Activated T-cell treated with anti-CD3 and anti-CD28 coated beads, Interleukin-2, amount 50 U/mL, for 24 hours (primary cell): Measurements from ENCODE around the gene FHL2.

Source experiments
- DNase-seq: peaks from one replicate; pipeline ENCODE4 v3.0.0-alpha.2; 2020
- H3K27ac Mint-ChIP-seq: 2 replicates; pipeline ENCODE4 v1.8.0; 2020; ENCODE audit warnings: mild to moderate bottlenecking, mixed read lengths
- H3K27me3 Mint-ChIP-seq: 2 replicates; pipeline ENCODE4 v1.8.0; 2020; ENCODE audit warnings: mixed read lengths
- H3K36me3 Mint-ChIP-seq: 2 replicates; pipeline ENCODE4 v1.8.0; 2020; ENCODE audit warnings: low read depth, mixed read lengths
- H3K4me1 Mint-ChIP-seq: 2 replicates; pipeline ENCODE4 v1.8.0; 2020; ENCODE audit warnings: low read depth, mixed read lengths
- H3K4me3 Mint-ChIP-seq: 2 replicates; pipeline ENCODE4 v1.8.0; 2020; ENCODE audit warnings: mild to moderate bottlenecking, moderate library complexity, mixed read lengths
- H3K9me3 Mint-ChIP-seq: 2 replicates; pipeline ENCODE4 v1.8.0; 2020; ENCODE audit warnings: mixed read lengths

Gene FHL2

GRCh38 chr2:105383432-105384166 is 15.3 kb downstream of the FHL2 start:
- Mint-ChIP-seq H3K27me3 (no peaks in the 10 kb centered on the region), H3K4me3 (no peak overlapping the region), H3K27ac (no peak overlapping the region), H3K36me3 (no peaks in the 10 kb centered on the region), H3K4me1 (no peaks in the 10 kb centered on the region), H3K9me3 (no peaks in the 10 kb centered on the region)
- no peak for DNase-seq

GRCh38 chr2:105382177-105382576 is 16.7 kb downstream of the FHL2 start:
- no peaks in the 10 kb centered on the region for H3K4me1 Mint-ChIP-seq
- H3K9me3 Mint-ChIP-seq: no peaks in the 10 kb centered on the region
- no peak overlapping the region for H3K4me3 Mint-ChIP-seq
- H3K36me3 Mint-ChIP-seq: no peaks in the 10 kb centered on the region
- H3K27ac Mint-ChIP-seq: no peak overlapping the region
- H3K27me3 Mint-ChIP-seq: no peaks in the 10 kb centered on the region
- no peak for DNase-seq

- H3K9me3 Mint-ChIP-seq: no peaks in the 10 kb centered on the region
- H3K36me3 Mint-ChIP-seq: no peaks in the 10 kb centered on the region
- H3K27me3 Mint-ChIP-seq: no peaks in the 10 kb centered on the region
- no peak overlapping the region for H3K4me3 Mint-ChIP-seq
- no peaks in the 10 kb centered on the region for H3K4me1 Mint-ChIP-seq
- no peak overlapping the region for H3K27ac Mint-ChIP-seq
- DNase-seq: no peak
Observed at GRCh38 chr2:105381101-105381668, 17.7 kb downstream of the FHL2 start.

GRCh38 chr2:105380432-105381100 is 18.3 kb downstream of the FHL2 start:
- Mint-ChIP-seq H3K36me3 (no peaks in the 10 kb centered on the region), H3K27me3 (no peaks in the 10 kb centered on the region), H3K4me1 (no peaks in the 10 kb centered on the region), H3K27ac (no peak overlapping the region), H3K9me3 (no peaks in the 10 kb centered on the region), H3K4me3 (no peak overlapping the region)
- DNase-seq: no peak

GRCh38 chr2:105379741-105380186 is 19.1 kb downstream of the FHL2 start:
- Mint-ChIP-seq H3K36me3 (no peaks in the 10 kb centered on the region), H3K9me3 (no peaks in the 10 kb centered on the region), H3K4me3 (no peak overlapping the region), H3K4me1 (no peaks in the 10 kb centered on the region), H3K27ac (no peak overlapping the region), H3K27me3 (no peaks in the 10 kb centered on the region)
- DNase-seq: no peak

GRCh38 chr2:105378921-105379383 is 19.9 kb downstream of the FHL2 start:
- peaks cover 2% of the 10 kb centered on the region for H3K4me1 Mint-ChIP-seq
- no peaks in the 10 kb centered on the region for H3K27me3 Mint-ChIP-seq
- no peak for DNase-seq
- no peaks in the 10 kb centered on the region for H3K9me3 Mint-ChIP-seq
- no peak overlapping the region for H3K27ac Mint-ChIP-seq
- no peak overlapping the region for H3K4me3 Mint-ChIP-seq
- H3K36me3 Mint-ChIP-seq: no peaks in the 10 kb centered on the region

- no peaks in the 10 kb centered on the region for H3K36me3 Mint-ChIP-seq
- no peak overlapping the region for H3K4me3 Mint-ChIP-seq
- H3K4me1 Mint-ChIP-seq: peaks cover 4% of the 10 kb centered on the region
- no peaks in the 10 kb centered on the region for H3K27me3 Mint-ChIP-seq
- DNase-seq: no peak
- H3K27ac Mint-ChIP-seq: no peak overlapping the region
- no peaks in the 10 kb centered on the region for H3K9me3 Mint-ChIP-seq
Observed at GRCh38 chr2:105378276-105378840, 20.5 kb downstream of the FHL2 start.

- no peaks in the 10 kb centered on the region for H3K36me3 Mint-ChIP-seq
- no peaks in the 10 kb centered on the region for H3K9me3 Mint-ChIP-seq
- no peaks in the 10 kb centered on the region for H3K27me3 Mint-ChIP-seq
Observed at GRCh38 chr2:105377871-105378270, 21.0 kb downstream of the FHL2 start.

GRCh38 chr2:105376789-105377240 is 22.0 kb downstream of the FHL2 start:
- Mint-ChIP-seq H3K27me3 (no peaks in the 10 kb centered on the region), H3K4me1 (peaks cover 4% of the 10 kb centered on the region), H3K27ac (no peak overlapping the region)

More at GRCh38 chr2:105377871-105378270, 21.0 kb downstream of the FHL2 start:
- Mint-ChIP-seq H3K4me3 (no peak overlapping the region), H3K27ac (no peak overlapping the region), H3K4me1 (peaks cover 4% of the 10 kb centered on the region)
- DNase-seq: no peak

GRCh38 chr2:105376010-105376409 is 22.8 kb downstream of the FHL2 start:
- peaks cover 4% of the 10 kb centered on the region for H3K4me1 Mint-ChIP-seq
- H3K36me3 Mint-ChIP-seq: no peaks in the 10 kb centered on the region
- no peaks in the 10 kb centered on the region for H3K27me3 Mint-ChIP-seq
- no peak overlapping the region for H3K27ac Mint-ChIP-seq
- DNase-seq: no peak
- H3K4me3 Mint-ChIP-seq: no peak overlapping the region
- H3K9me3 Mint-ChIP-seq: no peaks in the 10 kb centered on the region

More at GRCh38 chr2:105376789-105377240, 22.0 kb downstream of the FHL2 start:
- Mint-ChIP-seq H3K36me3 (no peaks in the 10 kb centered on the region), H3K9me3 (no peaks in the 10 kb centered on the region), H3K4me3 (no peak overlapping the region)
- DNase-seq: no peak

- no peaks in the 10 kb centered on the region for H3K36me3 Mint-ChIP-seq
- H3K9me3 Mint-ChIP-seq: no peaks in the 10 kb centered on the region
- H3K27me3 Mint-ChIP-seq: no peaks in the 10 kb centered on the region
- H3K27ac Mint-ChIP-seq: no peak overlapping the region
- H3K4me1 Mint-ChIP-seq: peaks cover 6% of the 10 kb centered on the region
- H3K4me3 Mint-ChIP-seq: no peak overlapping the region
- DNase-seq: no peak
Observed at GRCh38 chr2:105375001-105375561, 23.8 kb downstream of the FHL2 start.

- Mint-ChIP-seq H3K36me3 (no peaks in the 10 kb centered on the region), H3K27ac (peak overlapping the region; percentile 79), H3K4me1 (peaks cover 10% of the 10 kb centered on the region), H3K9me3 (no peaks in the 10 kb centered on the region), H3K4me3 (peak overlapping the region; percentile 52), H3K27me3 (no peaks in the 10 kb centered on the region)
- DNase-seq: peak; percentile 34
Observed at GRCh38 chr2:105373895-105374401, 24.9 kb downstream of the FHL2 start.

- H3K4me1 Mint-ChIP-seq: peaks cover 10% of the 10 kb centered on the region
- no peak overlapping the region for H3K4me3 Mint-ChIP-seq
- no peaks in the 10 kb centered on the region for H3K36me3 Mint-ChIP-seq
- H3K27ac Mint-ChIP-seq: no peak overlapping the region
- no peaks in the 10 kb centered on the region for H3K9me3 Mint-ChIP-seq
- no peaks in the 10 kb centered on the region for H3K27me3 Mint-ChIP-seq
- DNase-seq: no peak
Observed at GRCh38 chr2:105373344-105373781, 25.5 kb downstream of the FHL2 start.

GRCh38 chr2:105371810-105372209 is 27.0 kb downstream of the FHL2 start:
- no peak overlapping the region for H3K4me3 Mint-ChIP-seq
- H3K4me1 Mint-ChIP-seq: peaks cover 10% of the 10 kb centered on the region
- H3K9me3 Mint-ChIP-seq: no peaks in the 10 kb centered on the region
- DNase-seq: no peak
- no peak overlapping the region for H3K27ac Mint-ChIP-seq
- H3K36me3 Mint-ChIP-seq: no peaks in the 10 kb centered on the region
- no peaks in the 10 kb centered on the region for H3K27me3 Mint-ChIP-seq
